Keratinocyte (primary cell): ENCODE measurements around the gene EFHD2.

Source experiments
- CTCF ChIP-seq, 3 experiments: IDR thresholded peaks in 1 of 3; conservative IDR thresholded peaks in 1 of 3; optimal IDR thresholded peaks in 1 of 3; 2 replicates in 2 of 3; 3 replicates in 1 of 3; pipeline versions ENCODE3 to v1.5.1; 2011; ENCODE audit warnings: low read length in 3 of 3, mild to moderate bottlenecking in 3 of 3, moderate library complexity in 2 of 3, control low read depth in 1 of 3, inconsistent platforms in 1 of 3; ENCODE audit not compliant: insufficient read depth in 2 of 3; ENCODE audit errors: extremely low read depth in 1 of 3
- EZH2 ChIP-seq: IDR thresholded peaks from one replicate; pipeline ENCODE4 v1.6.1; 2012; ENCODE audit warnings: inconsistent platforms, mild to moderate bottlenecking, low read length, moderate library complexity

DNA sequence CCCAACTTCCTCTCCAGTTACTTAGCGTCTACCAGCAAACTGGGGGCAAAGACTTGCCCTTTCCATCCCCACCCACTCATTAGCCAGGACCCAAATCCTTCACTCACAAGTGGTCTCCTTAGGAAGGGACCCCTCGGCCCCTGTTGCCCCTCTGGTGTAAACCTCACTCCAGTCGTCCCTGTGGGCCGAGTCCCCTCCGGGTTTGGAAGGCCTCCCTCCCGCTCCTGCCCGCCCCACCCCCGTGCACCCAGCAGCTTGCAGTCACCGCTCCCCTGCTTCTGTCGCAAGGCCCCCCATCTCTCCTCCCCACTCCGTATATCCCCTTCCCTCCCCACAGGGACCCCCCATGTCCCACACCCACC, 1.2 kb downstream of the EFHD2 start:
- no peak for TF ChIP-seq CTCF (optimal IDR thresholded peaks at IDR 0.05 in 1 of 3, IDR thresholded peaks at IDR 0.05 in 1 of 3, conservative IDR thresholded peaks at IDR 0.05 in 1 of 3; ENCODE audit: extremely low read depth in 1 of 3, insufficient read depth in 2 of 3, low read length in 3 of 3)
- no peak for TF ChIP-seq EZH2
